VCaP (cell line): ENCODE results near the gene ABCC4.

Experiments
- H3K27ac ChIP-seq: fragments of 450-650 bp; 2 replicates; pipeline ENCODE4 v1.5.1; 2017
- CTCF ChIP-seq: fragments of 450-650 bp; conservative IDR thresholded peaks from 2 replicates; pipeline ENCODE4 v1.5.1; 2017; ENCODE audit warnings: mild to moderate bottlenecking, moderate library complexity

ABCC4 gene

GRCh38 chr13:94972262-94972661 lies 329.0 kb downstream of the ABCC4 start:
- no peak for TF ChIP-seq CTCF
- H3K27ac ChIP-seq, result no peak overlapping the region
